Gastroesophageal sphincter (tissue), 3 donors: ENCODE measurements around the gene AUTS2.

ENCODE experiments used
- EP300 ChIP-seq: sonication (generic); formaldehyde crosslinking; IDR thresholded peaks from one replicate; pipeline ENCODE4 v1.6.1; 2017; ENCODE audit warnings: antibody characterized with exemption, mild to moderate bottlenecking
- POLR2A ChIP-seq, 2 donors: fragments of 450-650 bp; IDR thresholded peaks; one replicate each; pipeline ENCODE4 v1.6.1; 2017; ENCODE audit warnings: antibody characterized with exemption in 2 of 2, mild to moderate bottlenecking in 2 of 2, moderate library complexity in 1 of 2
- POLR2AphosphoS5 ChIP-seq: sonication (generic); formaldehyde crosslinking; IDR thresholded peaks from one replicate; pipeline ENCODE4 v1.6.1; 2017; ENCODE audit warnings: antibody characterized with exemption
- TF ChIP-seq, protein P1 (sequence below), 4 experiments: fragments of 200-600 bp in 2 of 4; fragments of 450-650 bp in 2 of 4; sonication (generic) in 1 of 4; IDR thresholded peaks; one replicate each; pipeline ENCODE4 v1.5.1; 2017 to 2019; ENCODE audit warnings: antibody characterized with exemption in 4 of 4, mild to moderate bottlenecking in 2 of 4, moderate library complexity in 2 of 4

- no peak for TF ChIP-seq POLR2AphosphoS5
- TF ChIP-seq, protein P1, sequence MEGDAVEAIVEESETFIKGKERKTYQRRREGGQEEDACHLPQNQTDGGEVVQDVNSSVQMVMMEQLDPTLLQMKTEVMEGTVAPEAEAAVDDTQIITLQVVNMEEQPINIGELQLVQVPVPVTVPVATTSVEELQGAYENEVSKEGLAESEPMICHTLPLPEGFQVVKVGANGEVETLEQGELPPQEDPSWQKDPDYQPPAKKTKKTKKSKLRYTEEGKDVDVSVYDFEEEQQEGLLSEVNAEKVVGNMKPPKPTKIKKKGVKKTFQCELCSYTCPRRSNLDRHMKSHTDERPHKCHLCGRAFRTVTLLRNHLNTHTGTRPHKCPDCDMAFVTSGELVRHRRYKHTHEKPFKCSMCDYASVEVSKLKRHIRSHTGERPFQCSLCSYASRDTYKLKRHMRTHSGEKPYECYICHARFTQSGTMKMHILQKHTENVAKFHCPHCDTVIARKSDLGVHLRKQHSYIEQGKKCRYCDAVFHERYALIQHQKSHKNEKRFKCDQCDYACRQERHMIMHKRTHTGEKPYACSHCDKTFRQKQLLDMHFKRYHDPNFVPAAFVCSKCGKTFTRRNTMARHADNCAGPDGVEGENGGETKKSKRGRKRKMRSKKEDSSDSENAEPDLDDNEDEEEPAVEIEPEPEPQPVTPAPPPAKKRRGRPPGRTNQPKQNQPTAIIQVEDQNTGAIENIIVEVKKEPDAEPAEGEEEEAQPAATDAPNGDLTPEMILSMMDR (IDR thresholded peaks at IDR 0.05), result no peak
- no peak for TF ChIP-seq POLR2A (IDR thresholded peaks at IDR 0.05)
- no peak for TF ChIP-seq EP300
Observed at GRCh38 chr7:69668339-69668870, 70.1 kb downstream of the AUTS2 start.
